HG02970 (cell line): ENCODE measurements around the gene FAM3C.

Experiments
- ATAC-seq: cut with Tn5 transposase; IDR thresholded peaks from one replicate; pipeline ENCODE4 v1.9.1; 2021; ENCODE audit warnings: mild to moderate bottlenecking, moderate library complexity, moderate number of reproducible peaks; ENCODE audit not compliant: unreplicated experiment, low FRiP score

Gene FAM3C

GRCh38 chr7:121411597-121411979 lies 15.5 kb upstream of the FAM3C start:
- ATAC-seq, result no peak

DNA sequence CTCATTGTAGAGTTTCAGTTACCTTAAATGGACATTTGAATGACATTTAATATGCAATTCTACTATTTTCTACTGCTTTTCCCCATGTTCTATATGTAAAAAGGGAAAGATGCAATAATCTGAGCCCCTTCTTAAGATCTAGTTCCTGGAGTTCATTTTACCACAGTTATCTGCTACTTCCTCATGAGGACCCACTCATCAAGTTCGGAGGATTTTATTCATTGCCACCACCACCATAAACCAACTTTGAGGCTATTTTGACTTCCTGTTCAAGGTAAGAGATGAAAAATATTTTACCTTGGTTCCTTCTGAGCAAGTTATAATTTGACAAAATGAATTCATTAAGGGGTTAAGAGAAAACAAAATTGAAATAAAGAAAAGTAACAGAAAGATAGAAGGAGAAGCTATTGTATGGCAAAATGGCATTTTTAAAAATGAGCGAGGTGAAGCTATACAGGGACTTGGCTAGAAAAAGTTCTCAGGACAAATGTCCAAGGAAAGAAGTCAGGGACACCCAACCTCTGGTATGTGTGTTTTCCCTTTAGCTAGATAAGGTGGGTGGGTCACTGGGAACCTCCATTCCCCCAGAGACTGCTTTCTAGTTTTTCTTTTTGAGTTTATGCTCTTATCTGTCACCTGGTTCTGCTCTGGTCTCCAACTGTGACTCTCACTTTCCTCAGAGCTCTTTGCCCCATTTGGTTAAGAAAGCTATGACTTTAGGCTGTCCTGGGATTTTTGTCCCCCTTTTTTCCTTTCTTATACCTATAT lies 14.9 kb upstream of the FAM3C start:
- ATAC-seq, result no peak

DNA sequence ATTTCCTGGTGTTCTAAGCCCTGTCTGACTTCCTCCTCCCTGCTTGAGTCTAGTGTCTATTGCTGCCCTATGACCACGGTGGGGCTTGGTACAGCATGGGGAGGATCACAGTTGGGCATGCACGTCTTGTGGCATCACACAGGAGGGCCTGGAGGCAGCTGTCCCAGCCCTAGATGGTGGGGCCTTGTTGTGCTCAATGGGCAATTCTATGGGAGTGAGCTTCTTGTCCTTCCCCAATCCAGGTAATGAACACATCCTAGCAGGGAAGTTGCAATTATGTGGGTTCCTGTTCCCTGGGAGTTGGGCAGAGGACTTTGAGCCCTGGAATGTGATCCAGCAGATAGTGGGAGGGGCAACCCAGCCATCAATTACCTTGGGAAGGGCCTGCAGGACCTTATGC lies 10.8 kb upstream of the FAM3C start:
- no peak for ATAC-seq

GRCh38 chr7:121406461-121406860 lies 10.4 kb upstream of the FAM3C start:
- ATAC-seq, result no peak

GRCh38 chr7:121404348-121404747 lies 8.2 kb upstream of the FAM3C start:
- ATAC-seq, result no peak

DNA sequence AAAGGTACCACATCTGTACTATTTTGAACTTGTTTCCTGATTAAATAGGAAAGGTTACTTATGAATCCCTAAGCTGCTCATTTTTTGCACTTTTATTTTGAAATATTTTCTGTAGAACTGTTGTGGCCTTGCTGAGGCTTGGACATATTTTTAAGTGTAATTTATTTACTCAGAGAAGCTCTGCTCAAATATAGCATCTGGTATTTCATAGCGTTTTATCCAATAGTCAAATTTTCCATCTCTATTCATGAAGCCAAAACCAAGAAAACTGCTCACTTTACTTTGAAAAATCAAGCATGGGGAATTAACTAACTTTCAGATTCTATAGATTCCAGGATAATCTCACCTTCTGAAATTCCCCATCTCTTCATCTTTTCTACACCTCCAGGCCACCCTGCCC lies 6.6 kb upstream of the FAM3C start:
- ATAC-seq, result no peak

GRCh38 chr7:121401896-121402295 lies 5.8 kb upstream of the FAM3C start:
- ATAC-seq, result no peak

DNA sequence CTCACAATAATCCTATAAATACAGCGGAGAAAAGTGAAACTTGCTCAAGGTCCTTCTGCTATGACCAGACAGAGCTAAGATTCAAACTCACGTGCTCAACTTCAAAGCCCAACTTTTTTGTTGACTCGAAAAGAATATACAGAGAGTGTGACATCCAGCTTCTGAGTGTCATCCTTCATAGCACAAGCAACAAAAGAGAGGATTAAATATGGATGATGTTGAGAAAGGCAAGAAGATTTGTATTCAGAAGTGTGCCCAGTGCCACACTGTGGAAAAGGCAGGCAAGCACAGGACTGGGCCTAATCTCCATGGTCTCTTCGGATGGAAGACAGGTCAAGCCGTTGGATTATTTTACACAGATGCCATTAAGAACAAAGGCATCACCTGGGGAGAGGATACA lies 2.1 kb upstream of the FAM3C start:
- no peak for ATAC-seq

- ATAC-seq, result no peak
These were observed 1.7 kb upstream of the FAM3C start for GRCh38 chr7:121397822-121398221.

DNA sequence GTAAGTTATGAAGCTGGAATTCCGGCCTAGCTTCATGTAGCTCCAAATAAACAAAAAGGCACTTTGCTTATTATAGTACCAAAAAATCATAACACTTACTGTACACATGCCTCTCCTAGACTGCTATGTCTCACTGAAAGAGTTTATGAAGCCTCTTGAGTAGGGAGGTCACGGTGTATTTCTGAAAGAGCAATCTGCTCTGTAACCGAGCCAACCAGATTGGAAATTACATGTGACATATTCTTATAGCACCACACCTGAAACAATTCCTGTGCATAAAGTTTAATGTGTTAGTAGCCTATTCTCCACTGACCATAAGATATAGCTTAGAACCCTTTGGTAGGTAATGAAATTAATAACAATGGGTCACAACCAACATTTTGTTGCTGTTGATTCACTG lies 1.3 kb upstream of the FAM3C start:
- no peak for ATAC-seq

GRCh38 chr7:121395494-121395960 lies 581 bp downstream of the FAM3C start:
- peak; percentile 38 for ATAC-seq

- ATAC-seq, result no peak
These were observed 1.4 kb downstream of the FAM3C start for GRCh38 chr7:121394709-121395140.

GRCh38 chr7:121393005-121393366 lies 3.1 kb downstream of the FAM3C start:
- no peak for ATAC-seq

DNA sequence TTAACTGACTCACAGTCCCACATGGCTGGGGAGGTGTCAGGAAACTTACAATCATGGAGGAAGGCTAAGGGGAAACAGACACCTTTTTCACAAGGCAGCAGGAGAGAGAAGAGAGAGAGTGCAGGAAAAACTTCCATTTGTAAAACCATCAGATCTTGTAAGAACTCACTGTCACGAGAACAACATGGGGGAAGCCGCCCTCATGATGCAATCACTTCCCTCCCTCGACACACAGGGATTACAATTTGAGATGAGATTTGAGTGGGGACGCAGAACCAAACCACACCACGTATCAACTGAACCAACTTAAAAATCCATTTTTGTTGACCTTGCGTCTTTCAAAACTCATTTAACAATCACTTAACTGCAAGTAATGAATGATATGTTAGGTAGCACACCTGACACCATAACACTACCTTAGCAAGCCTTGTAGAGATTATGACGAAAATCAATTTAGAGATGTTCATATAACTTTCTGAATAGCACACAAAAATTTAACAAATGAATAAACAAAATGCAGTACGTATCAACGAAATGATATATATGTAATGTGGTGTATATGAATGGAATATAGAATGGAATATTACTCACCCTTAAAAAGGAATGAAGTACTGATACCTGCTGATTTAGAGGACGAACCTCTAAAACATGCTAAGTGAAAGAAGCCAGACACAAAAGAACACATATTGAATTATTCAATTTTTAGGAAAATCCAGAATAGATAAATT lies 3.7 kb downstream of the FAM3C start:
- ATAC-seq, result no peak

- no peak for ATAC-seq
These were observed 4.4 kb downstream of the FAM3C start for GRCh38 chr7:121391686-121392085.

GRCh38 chr7:121390617-121391016 lies 5.5 kb downstream of the FAM3C start:
- no peak for ATAC-seq

GRCh38 chr7:121390109-121390508 lies 6.0 kb downstream of the FAM3C start:
- ATAC-seq, result no peak

GRCh38 chr7:121388950-121389349 lies 7.2 kb downstream of the FAM3C start:
- ATAC-seq, result no peak

- peak; percentile 90 for ATAC-seq
These were observed 10.3 kb downstream of the FAM3C start for GRCh38 chr7:121385800-121386179.

DNA sequence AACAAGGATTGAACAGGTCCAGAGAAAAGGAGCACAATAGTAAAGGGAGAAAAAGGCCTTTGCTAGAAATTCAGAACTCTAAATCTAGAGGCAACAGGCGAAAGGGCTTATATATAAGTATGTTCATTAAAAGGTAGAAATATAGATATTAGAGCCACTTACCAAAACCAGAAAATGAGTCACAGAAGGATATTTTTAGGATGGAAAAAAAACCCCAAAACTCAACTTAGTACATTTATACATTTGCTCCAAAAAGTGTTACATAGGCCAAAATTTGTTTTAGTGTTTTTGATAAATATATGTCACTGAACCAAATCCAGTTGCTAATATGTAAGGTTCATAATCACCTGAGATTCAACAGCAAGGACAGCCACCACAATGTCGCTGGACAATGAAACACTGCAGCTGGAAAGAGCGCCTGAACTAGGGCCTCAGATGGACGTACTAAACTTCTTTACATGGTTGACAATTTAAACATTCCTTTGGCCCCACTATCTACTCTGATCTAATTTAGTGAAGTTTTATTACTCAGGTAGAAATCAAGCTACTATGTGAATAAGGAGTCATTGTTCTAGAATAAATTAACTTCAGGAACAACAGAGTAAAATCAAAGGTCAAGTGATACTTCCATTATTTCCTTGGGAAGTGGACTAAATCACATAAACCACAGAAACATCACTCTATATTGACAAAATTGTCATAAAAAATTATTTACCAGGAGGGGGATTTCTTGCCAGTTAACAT lies 10.9 kb downstream of the FAM3C start:
- peak; percentile 1 for ATAC-seq

GRCh38 chr7:121384265-121384664 lies 11.8 kb downstream of the FAM3C start:
- no peak for ATAC-seq
